WTC11 (cell line): ENCODE data around the gene OSBPL9. TPM values are rescaled to one million over a fixed set of nuclear protein-coding genes. Genes with fewer than 3 reads are reported as not detected.

Source experiments
- ATAC-seq: fragments of 200-7000 bp; cut with Tn5 transposase; 2 replicates; pipeline ENCODE4 v1.10.0; 2021; ENCODE audit warnings: mild to moderate bottlenecking, moderate library complexity
- CTCF ChIA-PET: fragments of 300-600 bp; sonication (Branson Sonifier 250); formaldehyde crosslinking; loops from one replicate; lab custom pipeline; 2021; ENCODE audit warnings: antibody characterized with exemption; lab: Charles Lee
- POLR2A ChIA-PET: fragments of 350-600 bp; sonication (Branson Sonifier 250); formaldehyde crosslinking; loops from one replicate; lab custom pipeline; 2021; ENCODE audit warnings: antibody characterized with exemption; lab: Charles Lee
- DNase-seq: peaks from one replicate; pipeline ENCODE4 v3.0.0; 2021; ENCODE audit warnings: low spot score
- H3K27ac Mint-ChIP-seq: 2 replicates; pipeline ENCODE4 v1.8.0; 2021; ENCODE audit warnings: mixed read lengths
- H3K27me3 Mint-ChIP-seq: 2 replicates; pipeline ENCODE4 v1.8.0; 2021; ENCODE audit warnings: low read depth, mild to moderate bottlenecking, moderate library complexity, mixed read lengths
- H3K36me3 Mint-ChIP-seq: 2 replicates; pipeline ENCODE4 v1.8.0; 2021; ENCODE audit warnings: mixed read lengths
- H3K4me1 Mint-ChIP-seq: 2 replicates; pipeline ENCODE4 v1.8.0; 2022; ENCODE audit warnings: mixed read lengths
- H3K4me3 Mint-ChIP-seq: 2 replicates; pipeline ENCODE4 v1.8.0; 2021; ENCODE audit warnings: mild to moderate bottlenecking, moderate library complexity, mixed read lengths
- H3K9me3 Mint-ChIP-seq: 2 replicates; pipeline ENCODE4 v1.8.0; 2021; ENCODE audit warnings: mixed read lengths
- GRHL2 ChIP-seq: fragments of 250-450 bp; sonication (Bioruptor Pico); IDR thresholded peaks from 2 replicates; pipeline ENCODE4 v1.8.0; 2022; ENCODE audit warnings: mild to moderate bottlenecking, moderate library complexity; ENCODE audit not compliant: insufficient replicate concordance, severe bottlenecking
- KAT7 ChIP-seq: sonication (generic); formaldehyde crosslinking; IDR thresholded peaks from 2 replicates; pipeline ENCODE4 v1.8.1; 2023; ENCODE audit warnings: missing genetic modification reagents, mild to moderate bottlenecking, borderline replicate concordance
- NFATC4 ChIP-seq: fragments of 250-450 bp; sonication (Bioruptor Pico); IDR thresholded peaks from 2 replicates; pipeline ENCODE4 v1.9.0; 2021; ENCODE audit warnings: mild to moderate bottlenecking
- NR1H2 ChIP-seq: sonication (generic); formaldehyde crosslinking; IDR thresholded peaks from 2 replicates; pipeline ENCODE4 v1.9.0; 2021; ENCODE audit warnings: mild to moderate bottlenecking, moderate library complexity, missing genetic modification reagents
- RELA ChIP-seq: sonication (generic); formaldehyde crosslinking; IDR thresholded peaks from 2 replicates; pipeline ENCODE4 v1.8.1; 2022; ENCODE audit warnings: missing genetic modification reagents, mild to moderate bottlenecking, borderline replicate concordance
- ZNF121 ChIP-seq: sonication (generic); formaldehyde crosslinking; IDR thresholded peaks from 2 replicates; pipeline ENCODE4 v1.8.0; 2023; ENCODE audit warnings: missing genetic modification reagents
- ZNF416 ChIP-seq: fragments of 250-450 bp; sonication (Bioruptor Pico); IDR thresholded peaks from 2 replicates; pipeline ENCODE4 v1.9.0; 2021; ENCODE audit warnings: mild to moderate bottlenecking, inconsistent platforms
- microRNA-seq: library from miRNA; unstranded; fragments of <30 nt; microRNA quantifications from one replicate; pipeline ENCODE4 v1.2.0, GENCODE V29; 2022; ENCODE audit warnings: borderline number of aligned reads
- total RNA-seq: library from RNA; stranded (reverse); gene quantifications from 3 replicates; pipeline ENCODE4 v1.2.3, GENCODE V29; 2021
- TF ChIP-seq, protein P1 (sequence below): fragments of 250-450 bp; sonication (Bioruptor Pico); IDR thresholded peaks from 2 replicates; pipeline ENCODE4 v1.8.0; 2021; ENCODE audit warnings: mild to moderate bottlenecking
- TF ChIP-seq, protein P2 (sequence below): sonication (generic); formaldehyde crosslinking; IDR thresholded peaks from 2 replicates; pipeline ENCODE4 v1.8.1; 2023; ENCODE audit warnings: mild to moderate bottlenecking, moderate library complexity, missing genetic modification reagents
- TF ChIP-seq, protein P3 (sequence below): fragments of 250-450 bp; sonication (Bioruptor Pico); IDR thresholded peaks from 2 replicates; pipeline ENCODE4 v1.9.0; 2021; ENCODE audit warnings: mild to moderate bottlenecking

OSBPL9 gene
- total RNA-seq, 1 experiment from 2014 or later: 55.6 TPM

DNA sequence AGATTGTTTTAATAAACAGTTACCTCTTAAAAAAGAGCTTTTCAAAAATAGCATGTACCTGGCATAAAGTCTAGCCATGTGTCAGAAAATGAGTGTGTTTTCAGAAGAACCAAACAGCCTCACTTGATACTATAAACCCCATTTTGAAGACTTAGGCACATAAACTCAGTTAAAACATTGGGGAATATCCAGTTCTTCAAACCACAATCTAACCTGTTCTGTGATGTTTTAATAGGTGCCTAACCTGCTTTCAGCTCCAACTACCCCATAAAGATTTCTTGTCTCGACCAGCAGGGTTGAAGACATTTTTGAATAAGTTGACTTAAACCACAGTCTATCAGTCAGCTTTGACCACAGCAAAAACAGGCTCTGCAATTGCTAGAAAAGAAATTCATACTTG, 220.4 kb downstream of the OSBPL9 start:
- H3K4me3 Mint-ChIP-seq: no peak overlapping the region
- no peak overlapping the region; the same call in 1 of the 2 replicates for H3K27ac Mint-ChIP-seq
- peaks cover 33% of the 10 kb centered on the region for H3K36me3 Mint-ChIP-seq
- TF ChIP-seq RELA (CRISPR knock-in tag) (no peak), ZNF121 (no peak), NR1H2 (CRISPR knock-in tag) (no peak), ZNF416 (CRISPR knock-in tag) (no peak), GRHL2 (CRISPR knock-in tag) (no peak), NFATC4 (CRISPR knock-in tag) (no peak), KAT7 (CRISPR knock-in tag) (no peak)
- TF ChIP-seq, protein P1, sequence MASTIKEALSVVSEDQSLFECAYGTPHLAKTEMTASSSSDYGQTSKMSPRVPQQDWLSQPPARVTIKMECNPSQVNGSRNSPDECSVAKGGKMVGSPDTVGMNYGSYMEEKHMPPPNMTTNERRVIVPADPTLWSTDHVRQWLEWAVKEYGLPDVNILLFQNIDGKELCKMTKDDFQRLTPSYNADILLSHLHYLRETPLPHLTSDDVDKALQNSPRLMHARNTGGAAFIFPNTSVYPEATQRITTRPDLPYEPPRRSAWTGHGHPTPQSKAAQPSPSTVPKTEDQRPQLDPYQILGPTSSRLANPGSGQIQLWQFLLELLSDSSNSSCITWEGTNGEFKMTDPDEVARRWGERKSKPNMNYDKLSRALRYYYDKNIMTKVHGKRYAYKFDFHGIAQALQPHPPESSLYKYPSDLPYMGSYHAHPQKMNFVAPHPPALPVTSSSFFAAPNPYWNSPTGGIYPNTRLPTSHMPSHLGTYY: no peak
- TF ChIP-seq, protein P2, sequence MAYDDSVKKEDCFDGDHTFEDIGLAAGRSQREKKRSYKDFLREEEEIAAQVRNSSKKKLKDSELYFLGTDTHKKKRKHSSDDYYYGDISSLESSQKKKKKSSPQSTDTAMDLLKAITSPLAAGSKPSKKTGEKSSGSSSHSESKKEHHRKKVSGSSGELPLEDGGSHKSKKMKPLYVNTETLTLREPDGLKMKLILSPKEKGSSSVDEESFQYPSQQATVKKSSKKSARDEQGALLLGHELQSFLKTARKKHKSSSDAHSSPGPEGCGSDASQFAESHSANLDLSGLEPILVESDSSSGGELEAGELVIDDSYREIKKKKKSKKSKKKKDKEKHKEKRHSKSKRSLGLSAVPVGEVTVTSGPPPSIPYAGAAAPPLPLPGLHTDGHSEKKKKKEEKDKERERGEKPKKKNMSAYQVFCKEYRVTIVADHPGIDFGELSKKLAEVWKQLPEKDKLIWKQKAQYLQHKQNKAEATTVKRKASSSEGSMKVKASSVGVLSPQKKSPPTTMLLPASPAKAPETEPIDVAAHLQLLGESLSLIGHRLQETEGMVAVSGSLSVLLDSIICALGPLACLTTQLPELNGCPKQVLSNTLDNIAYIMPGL: no peak
- TF ChIP-seq, protein P3, sequence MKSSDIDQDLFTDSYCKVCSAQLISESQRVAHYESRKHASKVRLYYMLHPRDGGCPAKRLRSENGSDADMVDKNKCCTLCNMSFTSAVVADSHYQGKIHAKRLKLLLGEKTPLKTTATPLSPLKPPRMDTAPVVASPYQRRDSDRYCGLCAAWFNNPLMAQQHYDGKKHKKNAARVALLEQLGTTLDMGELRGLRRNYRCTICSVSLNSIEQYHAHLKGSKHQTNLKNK (CRISPR knock-in tag): no peak
- ChIA-PET POLR2A (no interaction called here), CTCF (no interaction called here)
- no peaks in the 10 kb centered on the region for H3K4me1 Mint-ChIP-seq
- H3K9me3 Mint-ChIP-seq: no peaks in the 10 kb centered on the region
- DNase-seq (no peak), ATAC-seq (no peak)
- H3K27me3 Mint-ChIP-seq: no peaks in the 10 kb centered on the region

Small RNA genes lying within 50 kb of the gene (microRNA-seq; reads per million reads assigned to microRNA genes)
- not detected for gene MIR761

Other genes starting within 250 kb of the OSBPL9 start
- 37.1 to 41.7 TPM (median 39.3 TPM) in 3 replicates for gene EPS15, start 97.8 kb upstream of the OSBPL9 start, total RNA-seq